ENCODE data around the gene CLTCL1. TPM values are rescaled to one million over a fixed set of nuclear protein-coding genes. Genes with fewer than 3 reads are reported as not detected.

Gene CLTCL1
- total RNA-seq, 1 experiment from 2014 or later: 11.9 TPM

- Histone ChIP-seq H3K36me3 (ENCODE audit: control insufficient read depth, insufficient read depth, low read length) (no peaks in the 10 kb centered on the region; the same call in 1 of the 2 replicates), H3K27me3 (ENCODE audit: control insufficient read depth, insufficient read depth, low read length) (no peaks in the 10 kb centered on the region), H3K27ac (ENCODE audit: low read length) (peak overlapping the region; percentile 74), H3K9me3 (ENCODE audit: control insufficient read depth, insufficient read depth, low read depth, low read length) (no peaks in the 10 kb centered on the region), H3K4me1 (ENCODE audit: control insufficient read depth, insufficient read depth, low read length) (peaks cover 44% of the 10 kb centered on the region), H3K4me3 (ENCODE audit: low read depth in 2 of 2, low read length in 2 of 2) (peak overlapping the region; percentile 57 to 66)
- no peak for DNase-seq (ENCODE audit: low read depth, low spot score)
- POLR2A ChIA-PET: interaction anchor here (0.7 kb wide), 1 partner anchor 54 kb away, joined by 11 read pairs; no protein-coding TSS in a partner anchor
- in situ Hi-C loops (cut with HindIII; ENCODE audit: low pct_unique_long_range_greater_than_20kb, low sequenced_read_pairs): no loop called here
- no peak for ATAC-seq
- intact Hi-C loops (cut with micrococcal nuclease; ENCODE audit: unreplicated experiment): no loop called here
- CTCF ChIA-PET: interaction anchor here (0.6 kb wide), 1 partner anchor 113 kb away, joined by 3 read pairs; no protein-coding TSS in a partner anchor
- no peak for TF ChIP-seq POLR2AphosphoS5 (IDR thresholded peaks at IDR 0.05; ENCODE audit: low read depth, low read length)
- no peak for TF ChIP-seq SIN3A (IDR thresholded peaks at IDR 0.05; ENCODE audit: borderline replicate concordance, insufficient read depth, low read depth, low read length)
- TF ChIP-seq REST (IDR thresholded peaks at IDR 0.05; ENCODE audit: insufficient read depth in 1 of 2, low read depth in 2 of 2, low read length in 1 of 2): no peak
- TF ChIP-seq TCF7L2 (IDR thresholded peaks at IDR 0.05; ENCODE audit: low read depth, low read length): no peak
- TF ChIP-seq, protein P1, sequence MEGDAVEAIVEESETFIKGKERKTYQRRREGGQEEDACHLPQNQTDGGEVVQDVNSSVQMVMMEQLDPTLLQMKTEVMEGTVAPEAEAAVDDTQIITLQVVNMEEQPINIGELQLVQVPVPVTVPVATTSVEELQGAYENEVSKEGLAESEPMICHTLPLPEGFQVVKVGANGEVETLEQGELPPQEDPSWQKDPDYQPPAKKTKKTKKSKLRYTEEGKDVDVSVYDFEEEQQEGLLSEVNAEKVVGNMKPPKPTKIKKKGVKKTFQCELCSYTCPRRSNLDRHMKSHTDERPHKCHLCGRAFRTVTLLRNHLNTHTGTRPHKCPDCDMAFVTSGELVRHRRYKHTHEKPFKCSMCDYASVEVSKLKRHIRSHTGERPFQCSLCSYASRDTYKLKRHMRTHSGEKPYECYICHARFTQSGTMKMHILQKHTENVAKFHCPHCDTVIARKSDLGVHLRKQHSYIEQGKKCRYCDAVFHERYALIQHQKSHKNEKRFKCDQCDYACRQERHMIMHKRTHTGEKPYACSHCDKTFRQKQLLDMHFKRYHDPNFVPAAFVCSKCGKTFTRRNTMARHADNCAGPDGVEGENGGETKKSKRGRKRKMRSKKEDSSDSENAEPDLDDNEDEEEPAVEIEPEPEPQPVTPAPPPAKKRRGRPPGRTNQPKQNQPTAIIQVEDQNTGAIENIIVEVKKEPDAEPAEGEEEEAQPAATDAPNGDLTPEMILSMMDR (IDR thresholded peaks at IDR 0.05): no peak
- BruUV-seq (replicated peaks): no TSS peak
Observed at GRCh38 chr22:19176732-19177131, 114.8 kb downstream of the CLTCL1 start.

DNA sequence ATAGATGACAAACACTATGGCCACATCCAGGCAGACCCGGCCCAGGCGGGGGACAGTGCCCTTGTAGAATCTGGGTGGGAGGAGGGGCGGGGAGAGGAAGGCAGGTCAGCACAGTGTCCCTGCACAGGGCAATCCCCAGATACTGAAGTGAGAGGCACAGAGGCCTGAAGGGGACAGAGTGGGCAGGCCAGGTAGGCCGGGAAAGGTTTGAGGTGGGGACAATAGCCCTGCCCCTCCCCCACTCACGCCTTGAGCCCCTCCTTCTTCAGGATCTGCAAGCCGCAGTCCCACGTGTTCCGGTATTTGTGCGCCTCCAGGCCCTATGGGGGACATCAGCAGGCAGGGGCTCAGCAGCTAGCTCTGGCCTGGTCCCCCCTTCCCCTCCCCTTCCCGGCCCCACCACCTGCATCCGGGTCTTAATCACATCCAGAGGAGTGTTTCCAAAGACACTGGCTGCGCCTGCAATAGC lies 115.3 kb downstream of the CLTCL1 start:
- ChIA-PET CTCF (no interaction called here), POLR2A (interaction anchor here (0.7 kb wide), 1 partner anchor 55 kb away, joined by 11 read pairs; no protein-coding TSS in a partner anchor)
- BruUV-seq (replicated peaks): no TSS peak
- TF ChIP-seq POLR2AphosphoS5 (IDR thresholded peaks at IDR 0.05; ENCODE audit: low read depth, low read length) (no peak), TCF7L2 (IDR thresholded peaks at IDR 0.05; ENCODE audit: low read depth, low read length) (no peak), SIN3A (IDR thresholded peaks at IDR 0.05; ENCODE audit: borderline replicate concordance, insufficient read depth, low read depth, low read length) (no peak), REST (IDR thresholded peaks at IDR 0.05; ENCODE audit: insufficient read depth in 1 of 2, low read depth in 2 of 2, low read length in 1 of 2) (no peak)
- TF ChIP-seq, protein P1 (IDR thresholded peaks at IDR 0.05): no peak
- H3K4me1 ChIP-seq (ENCODE audit: control insufficient read depth, insufficient read depth, low read length): peaks cover 44% of the 10 kb centered on the region
- ATAC-seq: no peak
- intact Hi-C loops (cut with micrococcal nuclease; ENCODE audit: unreplicated experiment) (no loop called here), in situ Hi-C loops (cut with HindIII; ENCODE audit: low pct_unique_long_range_greater_than_20kb, low sequenced_read_pairs) (no loop called here)
- H3K9me3 ChIP-seq (ENCODE audit: control insufficient read depth, insufficient read depth, low read depth, low read length): no peaks in the 10 kb centered on the region
- H3K27ac ChIP-seq (ENCODE audit: low read length): peak overlapping the region; percentile 74
- H3K27me3 ChIP-seq (ENCODE audit: control insufficient read depth, insufficient read depth, low read length): no peaks in the 10 kb centered on the region
- peak overlapping the region in 1 of 2 experiments; percentile 57; a peak in 1 of 4 replicates for H3K4me3 ChIP-seq (ENCODE audit: low read depth in 2 of 2, low read length in 2 of 2)
- no peak for DNase-seq (ENCODE audit: low read depth, low spot score)
- no peaks in the 10 kb centered on the region; the same call in 1 of the 2 replicates for H3K36me3 ChIP-seq (ENCODE audit: control insufficient read depth, insufficient read depth, low read length)
